Tibial nerve (tissue), 3 donors: ENCODE results near the gene NOTCH1.
A peak's percentile ranks its signal among the peaks of the same experiment; 100 is the strongest.

Experiments
- CTCF ChIP-seq, 5 experiments: fragments of 200-600 bp in 3 of 5; fragments of 450-650 bp in 2 of 5; sonication (generic) in 3 of 5; IDR thresholded peaks; one replicate each; pipeline ENCODE4 v1.5.1; 2016 to 2019; ENCODE audit warnings: antibody characterized with exemption in 5 of 5, mild to moderate bottlenecking in 3 of 5, moderate library complexity in 2 of 5
- POLR2A ChIP-seq, 2 donors: fragments of 450-650 bp; IDR thresholded peaks; one replicate each; pipeline ENCODE4 v1.6.1; 2017; ENCODE audit warnings: antibody characterized with exemption in 2 of 2, mild to moderate bottlenecking in 2 of 2, moderate library complexity in 2 of 2

DNA sequence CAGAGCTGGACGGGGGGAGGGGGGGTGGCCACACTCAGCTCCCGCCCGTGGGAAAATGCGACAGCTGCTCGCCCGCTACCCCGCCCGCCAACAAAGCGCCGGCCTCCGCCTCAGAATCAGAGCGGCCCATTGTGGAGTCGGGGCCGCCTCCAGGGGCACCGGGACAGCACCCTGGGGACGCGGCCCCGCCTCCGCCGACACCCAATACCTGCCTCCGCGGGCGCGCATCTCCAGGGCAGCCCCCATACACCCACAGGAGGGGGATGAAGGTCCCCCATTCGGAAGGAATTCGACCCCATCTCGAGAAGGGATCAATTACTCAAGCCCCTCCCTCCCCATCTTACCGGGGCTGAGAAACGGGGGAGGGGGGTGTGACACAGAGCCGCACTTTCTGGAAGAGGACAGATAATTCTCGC lies 1.3 kb downstream of the NOTCH1 start:
- TF ChIP-seq POLR2A (IDR thresholded peaks at IDR 0.05) (peak in 1 of 2 donors; percentile 12), CTCF (IDR thresholded peaks at IDR 0.05) (no peak)
